K562 (cell line): Measurements from ENCODE around the gene OLFML2B. TPM values are rescaled to one million over a fixed set of nuclear protein-coding genes. Genes with fewer than 3 reads are reported as not detected.
A peak's percentile ranks its signal among the peaks of the same experiment; 100 is the strongest.

ENCODE experiments used
- ATAC-seq: fragments of 200-7000 bp; cut with Tn5 transposase; 3 replicates; pipeline ENCODE4 v1.9.1; 2020; ENCODE audit warnings: moderate library complexity
- BruUV-seq: library from RNA; stranded (reverse); fragments of 400-500 nt; replicated peaks from 2 replicates; lab custom pipeline; 2021; lab: Mats Ljungman, UMichigan
- CTCF ChIA-PET: fragments of 300-600 bp; formaldehyde crosslinking; extraction: SDS; loops from one replicate; lab custom pipeline; 2021; ENCODE audit warnings: low intra/inter-chr PET ratio; lab: Yijun Ruan, JAX
- POLR2A ChIA-PET: fragments of 300-600, 350-650 bp; sonication (Branson Sonifier 250); formaldehyde crosslinking; extraction: SDS; loops from one replicate; lab custom pipeline; 2021; ENCODE audit warnings: antibody characterized with exemption, inconsistent platforms; lab: Yijun Ruan, JAX
- DNase-seq, 4 experiments: peaks; one replicate each; pipeline versions ENCODE4 v3.0.0 to v3.0.0-alpha.2; 2011 to 2018; ENCODE audit warnings: low spot score in 3 of 4, mixed read lengths in 3 of 4; ENCODE audit errors: extremely low read depth in 1 of 4
- FAIRE-seq: peaks from 2 replicates; lab custom pipeline; 2011; peaks lifted over from hg19 to GRCh38; lab: Jason Lieb, UNC
- H2AFZ ChIP-seq: 2 replicates; pipeline ENCODE4 v1.6.0; 2011; ENCODE audit warnings: low read depth, low read length, control low read depth, inconsistent platforms
- H3K27ac ChIP-seq: fragments of 200-600 bp; 3 replicates; pipeline ENCODE4 v1.8.0; 2011; ENCODE audit warnings: low read depth, mild to moderate bottlenecking, control low read depth, inconsistent platforms, low read length, moderate library complexity, mixed read lengths; ENCODE audit errors: extremely low read depth
- H3K27me3 ChIP-seq, 2 experiments: fragments of 300-600 bp in 1 of 2; 2 replicates in 1 of 2; 3 replicates in 1 of 2; pipeline versions ENCODE4 v1.6.0 to v1.8.0; 2011; ENCODE audit warnings: inconsistent platforms in 2 of 2, low read length in 2 of 2, mild to moderate bottlenecking in 1 of 2, mixed read lengths in 1 of 2, moderate library complexity in 1 of 2; ENCODE audit not compliant: control insufficient read depth in 2 of 2, insufficient read depth in 2 of 2
- H3K36me3 ChIP-seq: fragments of 300-600 bp; 3 replicates; pipeline ENCODE4 v1.8.0; 2011; ENCODE audit warnings: mild to moderate bottlenecking, low read length, inconsistent platforms; ENCODE audit not compliant: control insufficient read depth, insufficient read depth
- H3K4me1 ChIP-seq, 2 experiments: fragments of 200-600 bp in 1 of 2; replicated peaks in 1 of 2; 2 replicates in 1 of 2; 3 replicates in 1 of 2; pipeline versions ENCODE4 v1.5.1 to v1.8.0; 2011; ENCODE audit warnings: inconsistent platforms in 2 of 2, low read length in 2 of 2, mild to moderate bottlenecking in 1 of 2, mixed read lengths in 1 of 2, moderate library complexity in 1 of 2; ENCODE audit not compliant: control insufficient read depth in 2 of 2, insufficient read depth in 2 of 2
- H3K4me2 ChIP-seq: 2 replicates; pipeline ENCODE4 v1.6.1; 2011; ENCODE audit warnings: low read length, control low read depth, inconsistent platforms, mixed read lengths; ENCODE audit not compliant: insufficient read depth
- H3K4me3 ChIP-seq: fragments of 200-600 bp; sonication (generic), shearing (Covaris generic); 2 replicates; pipeline ENCODE4 v1.5.1; 2016; ENCODE audit warnings: control low read depth, inconsistent platforms
- H3K79me2 ChIP-seq: fragments of 200-600 bp; 3 replicates; pipeline ENCODE4 v1.8.0; 2011; ENCODE audit warnings: low read length, inconsistent platforms; ENCODE audit not compliant: control insufficient read depth, insufficient read depth
- H3K9ac ChIP-seq, 2 experiments: 2 replicates each; pipeline versions ENCODE4 v1.6.0 to v1.6.1; 2011; ENCODE audit warnings: low read depth in 2 of 2, low read length in 2 of 2, control low read depth in 1 of 2, inconsistent platforms in 1 of 2, mild to moderate bottlenecking in 1 of 2, mixed read lengths in 1 of 2; ENCODE audit not compliant: insufficient read depth in 1 of 2
- H3K9me1 ChIP-seq: one replicate; pipeline ENCODE4 v1.6.0; 2011; ENCODE audit warnings: inconsistent platforms, mild to moderate bottlenecking, low read length, moderate library complexity; ENCODE audit not compliant: control insufficient read depth, insufficient read depth
- H3K9me3 ChIP-seq: replicated peaks from 2 replicates; pipeline ENCODE4 v1.5.1; 2011; ENCODE audit warnings: low read depth, low read length, inconsistent platforms; ENCODE audit not compliant: control insufficient read depth, insufficient read depth
- H4K20me1 ChIP-seq: replicated peaks from 2 replicates; pipeline ENCODE4 v1.6.1; 2011; ENCODE audit warnings: low read length, inconsistent platforms, mixed read lengths; ENCODE audit not compliant: control insufficient read depth, insufficient read depth
- FOSL1 ChIP-seq: fragments of 200-800 bp; sonication (Bioruptor generic); conservative IDR thresholded peaks from 2 replicates; pipeline ENCODE4 v1.6.1; 2016; ENCODE audit warnings: missing genetic modification characterization, missing compliant biosample characterization
- KAT7 ChIP-seq: sonication (generic); formaldehyde crosslinking; IDR thresholded peaks from 2 replicates; pipeline ENCODE4 v1.8.0; 2022; ENCODE audit warnings: missing genetic modification reagents, mild to moderate bottlenecking, borderline replicate concordance
- MXI1 ChIP-seq: IDR thresholded peaks from 2 replicates; pipeline ENCODE4 v1.6.1; 2011; ENCODE audit warnings: low read depth, mild to moderate bottlenecking, improper control_type of control experiment, low read length
- RBM17 ChIP-seq: fragments of 200-400 bp; formaldehyde crosslinking; IDR thresholded peaks from 2 replicates; pipeline ENCODE4 v1.6.1; 2017; ENCODE audit warnings: low read depth, mild to moderate bottlenecking, low read length, borderline replicate concordance
- RBM22 ChIP-seq: fragments of 200-400 bp; formaldehyde crosslinking; IDR thresholded peaks from 2 replicates; pipeline ENCODE4 v1.6.1; 2018; ENCODE audit warnings: low read length, low read depth; ENCODE audit not compliant: poor library complexity, severe bottlenecking
- RFX1 ChIP-seq: fragments of 450-650 bp; IDR thresholded peaks from 2 replicates; pipeline ENCODE4 v1.6.1; 2016; ENCODE audit warnings: mild to moderate bottlenecking, moderate library complexity
- ZFP91 ChIP-seq: sonication (generic); formaldehyde crosslinking; IDR thresholded peaks from 2 replicates; pipeline ENCODE4 v1.8.0; 2022; ENCODE audit warnings: mild to moderate bottlenecking, missing genetic modification reagents
- ZNF143 ChIP-seq: sonication (generic); formaldehyde crosslinking; IDR thresholded peaks from 2 replicates; pipeline ENCODE4 v1.9.0; 2022; ENCODE audit warnings: mild to moderate bottlenecking, missing genetic modification reagents
- ZNF561 ChIP-seq: fragments of 450-650 bp; formaldehyde crosslinking; conservative IDR thresholded peaks from 2 replicates; pipeline ENCODE4 v1.4.0; 2020; ENCODE audit warnings: mild to moderate bottlenecking, moderate library complexity
- WGBS: fragments of 100-300 bp; shearing (Covaris generic); methylation state at CpG from one replicate; pipeline ENCODE4 v1.1.6; 2016; ENCODE audit warnings: low coverage, mixed read lengths; ENCODE audit not compliant: insufficient coverage; ENCODE audit errors: missing lambda C conversion rate; 5-methylcytosine and 5-hydroxymethylcytosine counted together
- in situ Hi-C: fragments of 300-500 bp; cut with MboI; formaldehyde crosslinking; loops from 4 replicates; pipeline ENCODE4 v1.15.0; 2018; ENCODE audit warnings: inconsistent platforms, mixed read lengths
- intact Hi-C: fragments of 100-400 bp; cut with micrococcal nuclease; formaldehyde crosslinking; loops from 2 replicates; pipeline ENCODE4 v1.14.2; 2022
- polyA plus RNA-seq, 8 experiments: library from polyadenylated mRNA; depleted of rRNA in 4 of 8; stranded (reverse) in 5 of 8; unstranded in 3 of 8; fragments of >200 nt; fragmentation: Nextera tagmentation in 2 of 8; fragmentation: Illumina TruSeq in 1 of 8; extraction: Ambion mirVana in 2 of 8; extraction: Trizol in 1 of 8; gene quantifications; 2 replicates each; pipeline versions ENCODE4 v1.2.1 to v1.2.3, GENCODE V29; 2011 to 2014; ENCODE audit warnings: inconsistent platforms in 1 of 8, missing spikeins in 1 of 8
- total RNA-seq, 7 experiments: library from RNA; depleted of rRNA in 6 of 7; stranded (reverse); fragments of >200 nt in 6 of 7; fragmentation: Illumina TruSeq in 2 of 7; extraction: Trizol in 2 of 7; gene quantifications; 2 replicates each; pipeline versions ENCODE4 v1.2.1 to v1.2.3, GENCODE V29; 2011 to 2021; ENCODE audit warnings: low replicate concordance in 1 of 7
- TF ChIP-seq, protein P1 (sequence below), 2 experiments: fragments of 450-650 bp; IDR thresholded peaks; 2 replicates each; pipeline ENCODE4 v1.6.1; 2016

The OLFML2B gene
- total and polyA plus RNA-seq, 9 of the 15 experiments (the other 6 are each of a cell fraction or from before 2014, with no cell fraction given) = not detected

DNA sequence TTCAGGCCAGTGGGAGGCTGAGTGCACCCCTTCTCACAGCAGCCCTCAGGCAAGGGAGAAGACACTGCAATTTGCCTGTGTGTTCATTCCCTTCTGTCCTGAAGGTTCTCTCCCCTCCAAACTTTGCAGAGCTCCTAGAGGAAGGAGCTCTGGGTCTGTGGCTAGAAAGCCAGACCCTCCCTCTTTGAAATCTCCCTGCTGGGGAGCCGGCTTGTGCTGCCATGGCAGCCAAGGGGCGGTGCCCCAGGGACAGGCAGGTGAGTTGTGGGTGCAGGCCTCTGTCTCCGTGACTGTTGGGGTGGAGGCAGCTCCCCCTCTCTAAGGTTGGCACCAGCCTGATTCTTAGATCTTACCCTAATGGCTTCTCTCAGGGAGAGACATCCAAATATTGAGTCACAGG lies 53.0 kb downstream of the OLFML2B start:
- ChIA-PET CTCF (no interaction called here), POLR2A (interaction anchor here (0.9 kb wide), 1 partner anchor 66 kb away, joined by 3 read pairs; no protein-coding TSS in a partner anchor)
- no peaks in the 10 kb centered on the region for H3K36me3 ChIP-seq
- TF ChIP-seq MXI1 (no peak), RFX1 (peak; percentile 16; the same call in 1 of the 2 replicates)
- DNase-seq (no peak), FAIRE-seq (no peak), ATAC-seq (no peak)
- no TSS peak for BruUV-seq
- no peak overlapping the region for H3K4me2 ChIP-seq
- H3K4me3 ChIP-seq = no peak overlapping the region
- no peak overlapping the region for H3K27ac ChIP-seq
- no peaks in the 10 kb centered on the region for H3K9me3 ChIP-seq
- WGBS = 4% methylated on average over 3 of the region's 3 CpGs
- in situ Hi-C loops = no loop called here
- H3K27me3 ChIP-seq = peaks cover 0 to 13% of the 10 kb centered on the region in 2 experiments; a peak in 2 of 5 replicates
- H2AFZ ChIP-seq = no peak overlapping the region
- intact Hi-C loops = no loop called here
- H3K9ac ChIP-seq = no peak overlapping the region
- no peaks in the 10 kb centered on the region for H3K79me2 ChIP-seq
- 0 out of 2 replicates have a peak, but pooled peaks cover 2% of the 10 kb centered on the region for H4K20me1 ChIP-seq
- no peaks in the 10 kb centered on the region for H3K9me1 ChIP-seq
- H3K4me1 ChIP-seq = peaks cover 6% of the 10 kb centered on the region in 2 experiments; a peak in 3 of 5 replicates

DNA sequence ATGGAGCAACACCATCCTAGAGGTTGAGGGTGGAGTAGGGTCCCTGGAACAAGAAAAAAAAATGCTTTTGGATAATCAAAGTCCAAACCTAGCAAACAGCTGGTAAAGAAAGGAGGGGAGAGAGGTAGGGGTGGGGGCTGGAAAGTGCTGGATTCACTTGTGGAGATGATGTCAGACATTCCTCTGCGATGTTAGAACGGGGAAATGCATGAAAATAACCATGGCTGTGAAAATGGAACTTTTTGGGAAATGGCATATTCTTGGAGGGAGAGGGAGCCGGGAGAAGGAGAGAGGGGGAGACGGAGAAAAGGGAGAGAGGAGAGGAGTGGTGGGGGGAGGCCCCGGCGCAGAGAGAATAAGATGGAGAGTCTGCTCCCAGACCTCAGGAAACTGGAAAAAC lies 53.6 kb downstream of the OLFML2B start:
- WGBS = 29% methylated on average over 4 of the region's 6 CpGs
- Histone ChIP-seq H3K4me3 (no peak overlapping the region), H2AFZ (no peak overlapping the region), H3K4me1 (peaks cover 6% of the 10 kb centered on the region in 2 experiments; a peak in 3 of 5 replicates), H3K9ac (no peak overlapping the region), H4K20me1 (0 out of 2 replicates have a peak, but pooled peaks cover 2% of the 10 kb centered on the region), H3K27me3 (peaks cover 0 to 10% of the 10 kb centered on the region in 2 experiments; a peak in 2 of 5 replicates), H3K9me3 (no peaks in the 10 kb centered on the region), H3K9me1 (no peaks in the 10 kb centered on the region), H3K79me2 (no peaks in the 10 kb centered on the region), H3K27ac (no peak overlapping the region), H3K36me3 (no peaks in the 10 kb centered on the region)
- DNase-seq = no peak
- ATAC-seq = no peak
- no TSS peak for BruUV-seq
- ChIA-PET POLR2A (interaction anchor here (0.9 to 1.4 kb wide), 2 partner anchors 19 to 67 kb away, joined by 3 read pairs; no protein-coding TSS in a partner anchor), CTCF (no interaction called here)
- no peak for FAIRE-seq
- in situ Hi-C loops (no loop called here), intact Hi-C loops (no loop called here)
- TF ChIP-seq RBM22 (no peak), ZNF143 (CRISPR knock-in tag) (no peak), ZNF561 (CRISPR knock-in tag) (no peak), FOSL1 (tag) (no peak), KAT7 (CRISPR knock-in tag) (no peak), RBM17 (no peak), ZFP91 (no peak)
- TF ChIP-seq, protein P1, sequence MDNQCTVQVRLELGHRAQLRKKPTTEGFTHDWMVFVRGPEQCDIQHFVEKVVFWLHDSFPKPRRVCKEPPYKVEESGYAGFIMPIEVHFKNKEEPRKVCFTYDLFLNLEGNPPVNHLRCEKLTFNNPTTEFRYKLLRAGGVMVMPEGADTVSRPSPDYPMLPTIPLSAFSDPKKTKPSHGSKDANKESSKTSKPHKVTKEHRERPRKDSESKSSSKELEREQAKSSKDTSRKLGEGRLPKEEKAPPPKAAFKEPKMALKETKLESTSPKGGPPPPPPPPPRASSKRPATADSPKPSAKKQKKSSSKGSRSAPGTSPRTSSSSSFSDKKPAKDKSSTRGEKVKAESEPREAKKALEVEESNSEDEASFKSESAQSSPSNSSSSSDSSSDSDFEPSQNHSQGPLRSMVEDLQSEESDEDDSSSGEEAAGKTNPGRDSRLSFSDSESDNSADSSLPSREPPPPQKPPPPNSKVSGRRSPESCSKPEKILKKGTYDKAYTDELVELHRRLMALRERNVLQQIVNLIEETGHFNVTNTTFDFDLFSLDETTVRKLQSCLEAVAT (IDR thresholded peaks at IDR 0.05) = no peak
- TF ChIP-seq, all 486 proteins: peak for 0
- H3K4me2 ChIP-seq = no peak overlapping the region
